GM12878 (cell line): ENCODE measurements around the gene AGAP1. TPM values are rescaled to one million over a fixed set of nuclear protein-coding genes. Genes with fewer than 3 reads are reported as not detected.

ENCODE experiments used
- ATAC-seq: fragments of 200-7000 bp; cut with Tn5 transposase; 3 replicates; pipeline ENCODE4 v1.9.1; 2020; ENCODE audit warnings: mild to moderate bottlenecking, moderate library complexity
- BruUV-seq: library from RNA; stranded (reverse); fragments of 400-500 nt; replicated peaks from 2 replicates; lab custom pipeline; 2021; lab: Mats Ljungman, UMichigan
- CTCF ChIA-PET: fragments of 300-600 bp; sonication (Branson Sonifier 250); formaldehyde crosslinking; extraction: SDS; loops from one replicate; lab custom pipeline; 2021; ENCODE audit warnings: inconsistent platforms; lab: Yijun Ruan, JAX
- POLR2A ChIA-PET: fragments of 350-600 bp; formaldehyde crosslinking; extraction: SDS; loops from one replicate; lab custom pipeline; 2021; ENCODE audit warnings: inconsistent platforms; lab: Charles Lee
- RAD21 ChIA-PET: fragments of 300-600 bp; sonication (Branson Sonifier 250); formaldehyde crosslinking; loops from one replicate; lab custom pipeline; 2023; ENCODE audit warnings: antibody characterized with exemption; ENCODE audit not compliant: unreplicated experiment; lab: Charles Lee
- SMC1A ChIA-PET: fragments of 300-600 bp; sonication (Branson Sonifier 250); formaldehyde crosslinking; loops from one replicate; lab custom pipeline; 2023; ENCODE audit not compliant: unreplicated experiment, uncharacterized antibody; lab: Charles Lee
- DNase-seq: peaks from one replicate; pipeline ENCODE4 v3.0.0-alpha.2; 2011; ENCODE audit warnings: low read depth, low spot score
- FAIRE-seq: peaks from 3 replicates; lab custom pipeline; 2011; peaks lifted over from hg19 to GRCh38; lab: Jason Lieb, UNC
- H2AFZ ChIP-seq: 2 replicates; pipeline ENCODE4 v1.6.0; 2011; ENCODE audit warnings: low read depth, low read length, control low read depth; ENCODE audit not compliant: control insufficient read depth
- H3K27ac ChIP-seq: 2 replicates; pipeline ENCODE4 v1.5.1; 2011; ENCODE audit warnings: control low read depth; ENCODE audit not compliant: control insufficient read depth, insufficient read depth
- H3K27me3 ChIP-seq, 2 experiments: replicated peaks in 1 of 2; 2 replicates each; pipeline versions ENCODE4 v1.6.0 to v1.6.1; 2011; ENCODE audit warnings: low read length in 1 of 2; ENCODE audit not compliant: control insufficient read depth in 2 of 2, insufficient read depth in 2 of 2
- H3K36me3 ChIP-seq, 2 experiments: 2 replicates each; pipeline ENCODE4 v1.5.1; 2011; ENCODE audit warnings: low read length in 1 of 2; ENCODE audit not compliant: control insufficient read depth in 2 of 2, insufficient read depth in 2 of 2
- H3K4me1 ChIP-seq: 2 replicates; pipeline ENCODE4 v1.6.1; 2011; ENCODE audit warnings: mild to moderate bottlenecking, low read length, moderate library complexity, mixed read lengths; ENCODE audit not compliant: control insufficient read depth, insufficient read depth
- H3K4me2 ChIP-seq: 2 replicates; pipeline ENCODE4 v1.6.0; 2011; ENCODE audit warnings: control low read depth; ENCODE audit not compliant: control insufficient read depth, insufficient read depth
- H3K4me3 ChIP-seq: fragments of 200-600 bp; sonication (generic); 2 replicates; pipeline ENCODE4 v1.5.1; 2016
- H3K79me2 ChIP-seq: 2 replicates; pipeline ENCODE4 v1.6.0; 2011; ENCODE audit warnings: low read length; ENCODE audit not compliant: control insufficient read depth, insufficient read depth
- H3K9ac ChIP-seq: 2 replicates; pipeline ENCODE4 v1.8.0; 2011; ENCODE audit warnings: low read length, control low read depth, mixed read lengths; ENCODE audit not compliant: control insufficient read depth, insufficient read depth
- H3K9me3 ChIP-seq: replicated peaks from 3 replicates; pipeline ENCODE4 v1.5.1; 2011; ENCODE audit warnings: mild to moderate bottlenecking, low read length; ENCODE audit not compliant: control insufficient read depth, insufficient read depth
- H4K20me1 ChIP-seq: 2 replicates; pipeline ENCODE4 v1.6.0; 2011; ENCODE audit not compliant: control insufficient read depth, insufficient read depth
- ESRRA ChIP-seq: IDR thresholded peaks from 2 replicates; pipeline ENCODE4 v1.6.1; 2012; ENCODE audit warnings: mild to moderate bottlenecking, low read length, improper control_type of control experiment
- FOXK2 ChIP-seq: fragments of 450-650 bp; IDR thresholded peaks from 2 replicates; pipeline ENCODE4 v1.6.1; 2017; ENCODE audit warnings: mild to moderate bottlenecking, moderate library complexity
- GABPA ChIP-seq: IDR thresholded peaks from 2 replicates; pipeline ENCODE4 v1.6.1; 2014; ENCODE audit warnings: antibody characterized with exemption, low read depth, mild to moderate bottlenecking, inconsistent platforms
- MXI1 ChIP-seq: fragments of 150-350 bp; IDR thresholded peaks from 2 replicates; pipeline ENCODE4 v1.6.1; 2011; ENCODE audit warnings: low read depth, mild to moderate bottlenecking, inconsistent platforms, low read length, improper control_type of control experiment
- NFIC ChIP-seq: IDR thresholded peaks from 2 replicates; pipeline ENCODE4 v1.6.1; 2012; ENCODE audit warnings: low read depth, mild to moderate bottlenecking, inconsistent platforms, low read length, moderate library complexity
- NKRF ChIP-seq: fragments of 450-650 bp; conservative IDR thresholded peaks from 2 replicates; pipeline ENCODE4 v1.6.1; 2017; ENCODE audit warnings: mild to moderate bottlenecking, moderate library complexity
- NR2C2 ChIP-seq: IDR thresholded peaks from 2 replicates; pipeline ENCODE4 v1.6.1; 2011; ENCODE audit warnings: borderline replicate concordance, low read depth; ENCODE audit not compliant: control insufficient read depth, insufficient read length
- PBX3 ChIP-seq: IDR thresholded peaks from 2 replicates; pipeline ENCODE4 v1.6.1; 2011; ENCODE audit warnings: mild to moderate bottlenecking, low read depth, low read length, moderate library complexity; ENCODE audit not compliant: insufficient replicate concordance
- PML ChIP-seq: IDR thresholded peaks from 2 replicates; pipeline ENCODE4 v1.6.1; 2012; ENCODE audit warnings: low read length, inconsistent platforms
- RB1 ChIP-seq: fragments of 450-650 bp; formaldehyde crosslinking; IDR thresholded peaks from 2 replicates; pipeline ENCODE4 v1.6.1; 2017; ENCODE audit warnings: mild to moderate bottlenecking, borderline replicate concordance
- SIX5 ChIP-seq: IDR thresholded peaks from 2 replicates; pipeline ENCODE4 v1.6.1; 2011; ENCODE audit warnings: mild to moderate bottlenecking, low read depth, low read length, moderate library complexity; ENCODE audit not compliant: severe bottlenecking
- SKIL ChIP-seq: fragments of 450-650 bp; IDR thresholded peaks from 2 replicates; pipeline ENCODE4 v1.6.1; 2017; ENCODE audit warnings: mild to moderate bottlenecking, low read depth, inconsistent platforms; ENCODE audit not compliant: poor library complexity, severe bottlenecking
- SMAD5 ChIP-seq: IDR thresholded peaks from 2 replicates; pipeline ENCODE4 v1.6.1; 2016; ENCODE audit warnings: antibody characterized with exemption, low read depth
- WGBS: methylation state at CpG from one replicate; pipeline ENCODE4 v1.1.6; 2016; ENCODE audit warnings: low lambda C conversion rate; ENCODE audit not compliant: insufficient replicate concordance, insufficient coverage; ENCODE audit errors: missing lambda C conversion rate; 5-methylcytosine and 5-hydroxymethylcytosine counted together
- in situ Hi-C: fragments of 300-500 bp; cut with MboI; formaldehyde crosslinking; loops from 9 replicates; pipeline ENCODE4 v1.14.3; 2018; ENCODE audit warnings: mixed read lengths
- intact Hi-C: fragments of 100-400 bp; cut with micrococcal nuclease; formaldehyde crosslinking; loops from one replicate; pipeline ENCODE4 v1.14.2; 2022; ENCODE audit not compliant: unreplicated experiment
- polyA plus RNA-seq, 11 experiments: library from polyadenylated mRNA; depleted of rRNA in 4 of 11; unstranded in 6 of 11; stranded (reverse) in 5 of 11; fragments of >200 nt; fragmentation: Nextera tagmentation in 4 of 11; fragmentation: Illumina TruSeq in 1 of 11; extraction: Ambion mirVana in 4 of 11; extraction: Trizol in 1 of 11; gene quantifications; 1 replicate in 1 of 11; 2 replicates in 10 of 11; pipeline versions ENCODE4 v1.2.1 to v1.2.3, GENCODE V29; 2011 to 2016; ENCODE audit warnings: inconsistent platforms in 2 of 11, missing spikeins in 2 of 11, low read depth in 1 of 11
- total RNA-seq, 4 experiments: library from RNA; depleted of rRNA in 3 of 4; stranded (reverse); fragments of >200 nt in 3 of 4; fragmentation: Illumina TruSeq in 1 of 4; extraction: Trizol in 1 of 4; gene quantifications; 2 replicates each; pipeline versions ENCODE4 v1.2.1 to v1.2.3, GENCODE V29; 2013 to 2021

AGAP1 gene
- total and polyA plus RNA-seq, 10 of the 15 experiments (the other 5 are each of a cell fraction or from before 2014, with no cell fraction given): 0.05 to 0.15 (median 0.06) TPM; not detected in 7

GRCh38 chr2:235501673-235502031, 7.8 kb downstream of the AGAP1 start:
- no peaks in the 10 kb centered on the region for H3K36me3 ChIP-seq
- peaks cover 0 to 1% of the 10 kb centered on the region in 2 experiments; a peak in 2 of 4 replicates for H3K27me3 ChIP-seq
- SMC1A ChIA-PET: interaction anchor here (0.9 kb wide), 1 partner anchor 12 kb away, joined by 3 read pairs; no protein-coding TSS in a partner anchor
- no peaks in the 10 kb centered on the region for H3K79me2 ChIP-seq
- no peak for TF ChIP-seq MXI1
- 0 out of 2 replicates have a peak, but pooled peaks cover 4% of the 10 kb centered on the region for H4K20me1 ChIP-seq
- H3K9ac ChIP-seq: no peak overlapping the region
- in situ Hi-C loops: no loop called here
- CTCF ChIA-PET: interaction anchor here (1.6 kb wide), 1 partner anchor 368 kb away, joined by 5 read pairs; no protein-coding TSS in a partner anchor
- H3K9me3 ChIP-seq: no peaks in the 10 kb centered on the region
- no peak for FAIRE-seq
- no peak overlapping the region for H3K27ac ChIP-seq
- BruUV-seq: no TSS peak
- no peaks in the 10 kb centered on the region for H3K4me1 ChIP-seq
- 0% methylated on average over 7 of the region's 7 CpGs for WGBS
- no peak for DNase-seq
- H3K4me3 ChIP-seq: no peak overlapping the region
- no peak overlapping the region for H3K4me2 ChIP-seq
- POLR2A ChIA-PET: no interaction called here
- RAD21 ChIA-PET: no interaction called here
- intact Hi-C loops: no loop called here
- ATAC-seq: no peak
- H2AFZ ChIP-seq: no peak overlapping the region

GRCh38 chr2:235502336-235502735, 8.5 kb downstream of the AGAP1 start:
- H2AFZ ChIP-seq: no peak overlapping the region
- no peaks in the 10 kb centered on the region for H3K36me3 ChIP-seq
- no TSS peak for BruUV-seq
- in situ Hi-C loops (no loop called here), intact Hi-C loops (no loop called here)
- no peak overlapping the region for H3K27ac ChIP-seq
- H3K79me2 ChIP-seq: no peaks in the 10 kb centered on the region
- H4K20me1 ChIP-seq: 0 out of 2 replicates have a peak, but pooled peaks cover 4% of the 10 kb centered on the region
- no peak overlapping the region for H3K9ac ChIP-seq
- H3K27me3 ChIP-seq: peaks cover 0 to 1% of the 10 kb centered on the region in 2 experiments; a peak in 2 of 4 replicates
- H3K4me3 ChIP-seq: no peak overlapping the region
- RAD21 ChIA-PET: no interaction called here
- no peak overlapping the region for H3K4me2 ChIP-seq
- SMC1A ChIA-PET: no interaction called here
- DNase-seq: no peak
- WGBS: 8% methylated on average over 6 of the region's 6 CpGs
- CTCF ChIA-PET: no interaction called here
- H3K4me1 ChIP-seq: no peaks in the 10 kb centered on the region
- POLR2A ChIA-PET: no interaction called here
- no peak for ATAC-seq
- H3K9me3 ChIP-seq: no peaks in the 10 kb centered on the region
- FAIRE-seq: no peak
- TF ChIP-seq NFIC (no peak), ESRRA (no peak), PBX3 (no peak), SIX5 (no peak), NR2C2 (no peak), SKIL (no peak), RB1 (no peak), FOXK2 (no peak), NKRF (no peak), GABPA (no peak), SMAD5 (no peak), PML (no peak)
